NCI-H2107 treated with DMSO at 0.1 percent for 48 hours (cell line): ENCODE data around the gene RLN3.
"Not testable (repeated sequence)": the region's sequence is repeated elsewhere in the genome, so short reads cannot be mapped to it uniquely, and the experiment has no call there.

ENCODE experiments used
- DNase-seq: peaks from one replicate; lab custom pipeline; 2025; ENCODE audit not compliant: unreplicated experiment; lab: John Stamatoyannopoulos, UW

Gene RLN3

GRCh38 chr19:14021474-14021873 lies 6.5 kb upstream of the RLN3 start:
- no peak for DNase-seq

DNA sequence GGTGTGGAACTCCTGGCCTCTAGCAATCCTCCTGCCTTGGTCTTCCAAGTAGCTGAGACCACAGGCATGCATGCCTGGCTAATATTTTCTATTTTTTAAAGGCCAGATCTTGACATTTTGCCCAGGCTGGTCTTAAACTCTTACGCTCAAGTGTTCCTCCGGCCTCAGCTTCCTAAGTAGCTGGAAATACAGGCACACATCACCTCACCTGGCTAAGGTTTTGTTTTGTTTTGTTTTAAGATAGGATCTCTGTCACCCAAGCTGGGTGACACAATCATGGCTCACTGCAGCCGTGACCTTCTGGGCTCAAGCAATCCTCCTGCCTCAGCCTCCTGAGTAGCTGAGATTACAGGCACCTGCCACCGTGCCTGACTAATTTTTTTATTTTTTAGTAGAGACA lies 5.5 kb upstream of the RLN3 start:
- DNase-seq = no peak

- DNase-seq = no peak
Measured at GRCh38 chr19:14023404-14024235, 4.3 kb upstream of the RLN3 start.

GRCh38 chr19:14026652-14027192 lies 1.2 kb upstream of the RLN3 start:
- not testable (repeated sequence) for DNase-seq

DNA sequence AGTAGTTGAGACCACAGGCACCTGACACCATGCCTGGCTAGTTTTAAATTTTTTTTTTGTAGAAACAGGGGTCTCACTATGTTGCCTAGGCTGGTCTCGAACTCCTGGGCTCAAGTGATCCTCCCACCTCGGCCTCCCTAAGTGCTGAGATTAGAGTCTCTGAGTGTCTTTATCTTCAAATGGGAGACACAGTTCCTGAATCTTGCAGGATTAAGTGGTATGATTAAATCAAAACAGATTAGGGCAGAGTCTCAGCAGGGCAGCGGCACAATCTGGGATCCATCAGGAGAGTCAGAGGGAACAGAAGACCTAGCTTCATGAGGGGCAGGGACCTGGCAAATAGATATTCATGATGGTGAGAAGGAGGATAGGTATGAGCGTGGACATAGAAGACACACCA lies 953 bp downstream of the RLN3 start:
- no peak for DNase-seq

DNA sequence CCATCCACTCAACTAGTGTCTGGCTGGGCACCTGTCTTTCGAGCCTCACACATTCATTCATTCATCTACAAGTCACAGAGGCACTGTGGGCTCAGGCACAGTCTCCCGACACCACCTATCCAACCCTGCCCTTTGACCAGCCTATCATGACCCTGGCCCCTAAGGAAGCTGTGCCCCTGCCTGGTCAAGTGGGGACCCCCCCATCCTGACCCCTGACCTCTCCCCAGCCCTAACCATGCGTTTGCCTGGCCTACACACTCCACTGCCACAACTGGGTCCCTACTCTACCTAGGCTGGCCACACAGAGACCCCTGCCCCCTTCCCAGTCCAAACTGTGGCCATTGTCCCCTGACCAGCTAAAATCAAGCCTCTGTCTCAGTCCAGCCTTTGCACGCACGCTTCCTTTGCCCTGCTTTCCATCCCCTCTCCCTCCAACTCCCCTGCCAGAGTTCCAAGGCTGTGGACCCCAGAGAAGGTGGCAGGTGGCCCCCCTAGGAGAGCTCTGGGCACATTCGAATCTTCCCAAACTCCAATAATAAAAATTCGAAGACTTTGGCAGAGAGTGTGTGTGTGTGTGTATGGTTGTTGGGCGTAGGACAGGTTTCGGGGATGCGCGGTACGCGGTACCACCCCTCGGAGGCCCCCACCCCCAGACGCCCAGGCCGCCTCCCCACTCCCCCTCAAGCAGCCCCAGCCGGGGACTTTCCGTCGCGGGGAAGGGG lies 3.2 kb downstream of the RLN3 start:
- DNase-seq = no peak

GRCh38 chr19:14031719-14032480 lies 4.0 kb downstream of the RLN3 start, which contains the start of gene IL27RA:
TSS of gene IL27RA (plus strand) at chr19:14031762. CDS start at chr19:14031873, 111 bp downstream.
- peak; percentile 10 for DNase-seq

GRCh38 chr19:14033946-14034345 lies 6.0 kb downstream of the RLN3 start:
- DNase-seq = no peak

- not testable (repeated sequence) for DNase-seq
Measured at GRCh38 chr19:14035159-14035558, 7.2 kb downstream of the RLN3 start.

DNA sequence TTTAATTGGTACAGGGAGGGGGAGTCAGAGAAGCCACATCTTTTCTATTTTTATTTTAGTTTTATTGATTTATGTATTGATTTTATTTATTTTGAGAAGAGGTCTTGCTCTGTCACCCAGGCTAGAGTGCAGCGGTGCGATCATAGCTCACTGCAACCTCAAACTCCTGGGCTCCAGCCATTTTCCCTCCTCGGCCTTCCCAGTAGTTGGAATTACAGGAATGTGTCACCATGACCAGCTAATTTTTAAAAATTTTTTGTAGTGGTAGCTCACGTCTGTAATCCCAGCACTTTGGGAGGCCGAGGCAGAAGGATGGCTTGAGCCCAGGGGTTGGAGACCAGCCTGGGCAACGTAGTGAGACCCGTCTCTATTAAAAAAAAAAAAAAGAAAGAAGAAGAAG lies 7.8 kb downstream of the RLN3 start:
- no peak for DNase-seq

GRCh38 chr19:14039181-14039580 lies 11.2 kb downstream of the RLN3 start:
- no peak for DNase-seq

GRCh38 chr19:14042659-14043608 lies 15.0 kb downstream of the RLN3 start:
- not testable (repeated sequence) for DNase-seq

DNA sequence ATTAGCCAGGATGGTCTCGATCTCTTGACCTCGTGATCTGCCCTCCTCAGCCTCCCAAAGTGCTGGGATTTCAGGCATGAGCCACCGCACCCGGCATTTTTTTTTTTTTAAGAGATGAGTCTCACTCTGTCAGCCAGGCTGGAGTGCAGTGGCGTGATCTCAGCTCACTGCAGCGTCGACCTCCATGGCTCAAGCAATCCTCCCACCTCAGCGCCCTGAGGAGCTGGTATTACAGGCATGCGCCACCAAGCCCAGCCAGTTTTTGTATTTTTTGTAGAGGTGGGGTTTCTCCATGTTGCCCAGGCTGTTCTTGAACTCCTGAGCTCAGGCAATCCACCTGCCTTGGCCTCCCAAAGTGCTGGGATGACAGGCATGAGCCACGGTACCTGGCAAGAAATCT lies 19.9 kb downstream of the RLN3 start:
- DNase-seq = not testable (repeated sequence)

DNA sequence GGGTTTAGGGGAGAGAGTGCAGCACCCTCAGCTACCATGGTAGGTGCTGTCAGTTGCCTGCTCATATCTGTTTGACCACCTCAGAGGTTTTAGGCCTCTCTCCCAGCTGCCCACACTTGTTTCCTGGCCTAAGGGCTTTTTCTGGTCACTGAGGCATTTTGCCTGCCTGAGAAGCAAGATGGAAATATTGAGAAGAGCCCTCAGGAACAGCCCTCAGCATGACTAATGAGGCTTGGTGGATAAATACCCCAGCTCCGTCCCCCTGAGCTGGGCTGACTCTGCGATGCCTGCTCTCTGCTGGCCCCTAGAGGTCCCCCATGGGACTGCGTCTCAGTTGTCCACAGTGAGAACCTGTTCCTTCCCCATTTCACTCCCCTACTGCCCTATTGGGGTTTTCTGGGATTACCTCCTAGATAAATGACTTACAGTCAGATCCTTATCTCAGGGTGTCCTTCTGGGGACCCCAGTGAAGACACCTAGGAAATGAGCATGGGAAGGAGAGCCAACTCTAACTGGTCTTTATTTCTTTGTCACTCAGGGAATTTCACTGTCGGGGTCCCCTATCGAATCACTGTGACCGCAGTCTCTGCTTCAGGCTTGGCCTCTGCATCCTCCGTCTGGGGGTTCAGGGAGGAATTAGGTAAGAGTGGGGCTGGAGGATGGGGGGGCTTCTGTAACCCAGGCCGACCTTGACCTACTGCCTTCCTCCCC lies 20.6 kb downstream of the RLN3 start:
- no peak for DNase-seq

DNA sequence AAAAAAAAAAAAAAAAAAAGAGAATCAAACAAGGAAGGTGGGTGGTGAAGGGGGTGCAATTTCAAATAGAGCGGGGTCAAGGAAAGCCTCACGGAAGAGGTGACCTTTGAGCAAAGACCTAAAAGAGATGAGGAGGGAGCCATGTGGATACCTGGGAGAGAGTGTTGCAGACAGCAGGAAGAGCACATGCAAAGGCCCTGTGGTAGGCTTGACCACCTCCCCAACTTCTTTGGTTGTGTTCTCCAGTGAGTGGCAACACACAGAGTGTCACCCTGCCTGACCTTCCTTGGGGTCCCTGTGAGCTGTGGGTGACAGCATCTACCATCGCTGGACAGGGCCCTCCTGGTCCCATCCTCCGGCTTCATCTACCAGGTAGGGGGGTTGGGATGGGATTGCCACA lies 22.6 kb downstream of the RLN3 start:
- DNase-seq = no peak

DNA sequence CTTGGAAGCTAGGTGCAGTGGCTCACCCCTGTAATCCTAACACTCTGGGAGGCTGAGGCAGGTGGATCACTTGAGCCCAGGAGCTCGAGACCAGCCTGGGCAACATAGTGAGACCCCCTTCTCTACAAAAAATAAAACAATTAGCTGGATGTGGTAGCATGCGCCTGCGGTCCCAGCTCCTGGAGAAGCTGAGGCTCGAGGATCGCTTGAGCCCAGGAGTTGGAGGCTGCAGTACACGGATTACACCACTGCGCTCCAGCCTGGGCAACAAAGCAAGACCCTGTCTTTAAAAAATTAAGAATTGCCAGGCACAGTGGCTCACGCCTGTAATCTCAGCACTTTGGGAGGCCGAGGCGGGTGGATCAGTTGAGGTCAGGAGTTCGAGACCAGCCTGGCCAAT lies 23.0 kb downstream of the RLN3 start:
- DNase-seq = not testable (repeated sequence)

DNA sequence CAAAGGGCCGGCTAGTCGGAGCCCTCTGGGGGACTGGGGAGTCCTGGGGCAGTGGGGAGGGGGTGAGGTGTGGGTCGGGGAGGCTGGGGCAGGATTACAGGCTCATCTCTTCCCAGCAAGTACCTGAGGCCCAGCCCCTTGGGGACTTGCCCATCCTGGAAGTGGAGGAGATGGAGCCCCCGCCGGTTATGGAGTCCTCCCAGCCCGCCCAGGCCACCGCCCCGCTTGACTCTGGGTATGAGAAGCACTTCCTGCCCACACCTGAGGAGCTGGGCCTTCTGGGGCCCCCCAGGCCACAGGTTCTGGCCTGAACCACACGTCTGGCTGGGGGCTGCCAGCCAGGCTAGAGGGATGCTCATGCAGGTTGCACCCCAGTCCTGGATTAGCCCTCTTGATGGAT lies 24.0 kb downstream of the RLN3 start:
- no peak for DNase-seq

DNA sequence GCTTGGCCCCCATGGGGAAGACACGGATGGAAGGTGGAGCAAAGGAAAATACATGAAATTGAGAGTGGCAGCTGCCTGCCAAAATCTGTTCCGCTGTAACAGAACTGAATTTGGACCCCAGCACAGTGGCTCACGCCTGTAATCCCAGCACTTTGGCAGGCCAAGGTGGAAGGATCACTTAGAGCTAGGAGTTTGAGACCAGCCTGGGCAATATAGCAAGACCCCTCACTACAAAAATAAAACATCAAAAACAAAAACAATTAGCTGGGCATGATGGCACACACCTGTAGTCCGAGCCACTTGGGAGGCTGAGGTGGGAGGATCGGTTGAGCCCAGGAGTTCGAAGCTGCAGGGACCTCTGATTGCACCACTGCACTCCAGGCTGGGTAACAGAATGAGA lies 24.5 kb downstream of the RLN3 start:
- DNase-seq = no peak

- DNase-seq = no peak
Measured at GRCh38 chr19:14053032-14053431, 25.1 kb downstream of the RLN3 start.

DNA sequence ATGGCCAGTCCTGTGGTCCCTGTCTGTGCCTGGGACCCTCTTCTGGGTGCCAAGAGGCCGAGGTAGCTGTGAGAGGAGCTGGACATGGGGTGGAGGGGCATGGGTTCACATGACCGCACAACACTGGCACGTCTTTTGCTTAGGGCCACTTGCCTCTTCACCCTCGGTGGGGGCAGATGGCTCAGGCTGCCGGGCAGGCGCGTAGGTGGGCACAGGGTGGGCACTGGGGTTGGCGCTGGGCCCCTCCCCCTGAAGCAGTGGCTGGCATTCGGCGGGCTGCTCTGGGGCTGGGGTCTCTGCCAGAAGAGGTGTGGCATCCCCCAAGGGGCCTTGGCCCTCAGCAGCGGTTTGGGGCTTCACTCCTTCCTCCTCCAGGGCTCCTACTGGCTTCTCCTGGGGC lies 25.6 kb downstream of the RLN3 start:
- no peak for DNase-seq
